Osteocyte (in vitro differentiated cells): ENCODE results near the gene TP63. TPM values are rescaled to one million over a fixed set of nuclear protein-coding genes. Genes with fewer than 3 reads are reported as not detected.

ENCODE experiments used
- DNase-seq: peaks from one replicate; pipeline ENCODE4 v3.0.0; 2021; ENCODE audit warnings: mixed read lengths; ENCODE audit not compliant: unreplicated experiment; ENCODE audit errors: extremely low spot score
- H3K27ac Mint-ChIP-seq: one replicate; pipeline ENCODE4 v1.8.0; 2021; ENCODE audit warnings: mild to moderate bottlenecking, mixed read lengths; ENCODE audit not compliant: unreplicated experiment
- H3K27me3 Mint-ChIP-seq: one replicate; pipeline ENCODE4 v1.8.0; 2021; ENCODE audit warnings: mixed read lengths; ENCODE audit not compliant: unreplicated experiment
- H3K36me3 Mint-ChIP-seq: one replicate; pipeline ENCODE4 v1.8.0; 2021; ENCODE audit warnings: mixed read lengths; ENCODE audit not compliant: unreplicated experiment
- H3K4me1 Mint-ChIP-seq: one replicate; pipeline ENCODE4 v1.8.0; 2021; ENCODE audit warnings: mixed read lengths; ENCODE audit not compliant: unreplicated experiment
- H3K4me3 Mint-ChIP-seq: one replicate; pipeline ENCODE4 v1.8.0; 2021; ENCODE audit warnings: mild to moderate bottlenecking, moderate library complexity, mixed read lengths; ENCODE audit not compliant: unreplicated experiment
- H3K9me3 Mint-ChIP-seq: one replicate; pipeline ENCODE4 v1.8.0; 2021; ENCODE audit warnings: mixed read lengths; ENCODE audit not compliant: unreplicated experiment
- total RNA-seq: library from RNA; stranded (reverse); gene quantifications from 2 replicates; pipeline ENCODE4 v1.2.1, GENCODE V29; 2021
- TF ChIP-seq, protein P1 (sequence below): fragments of 200-600 bp; sonication (generic); IDR thresholded peaks from 2 replicates; pipeline ENCODE4 v1.5.0; 2021; ENCODE audit warnings: antibody characterized with exemption, mild to moderate bottlenecking, moderate library complexity

TP63 gene
- total RNA-seq, 1 donor from 2014 or later: 0.16 TPM

DNA sequence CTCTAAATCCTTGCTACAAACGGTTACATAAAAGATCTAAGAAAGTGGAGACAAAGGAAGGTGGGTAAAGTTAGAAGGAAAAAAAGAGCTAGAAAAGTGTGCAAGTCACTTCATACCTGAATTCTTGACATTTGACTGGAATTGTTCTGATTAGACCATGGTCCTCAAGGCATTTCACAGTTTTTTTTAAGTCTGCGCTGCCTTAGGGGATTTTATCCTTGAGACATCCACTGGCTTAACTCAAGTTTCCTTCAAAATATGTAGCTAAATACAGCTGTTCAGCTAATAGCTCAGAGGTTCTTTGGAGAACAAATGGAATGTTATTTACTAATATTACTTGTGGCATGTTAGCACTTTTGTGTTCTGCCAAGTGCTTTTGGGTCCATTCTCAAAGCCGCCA is 236.9 kb downstream of the TP63 start:
- Mint-ChIP-seq H3K9me3 (peaks cover 12% of the 10 kb centered on the region), H3K27me3 (no peaks in the 10 kb centered on the region), H3K27ac (no peak overlapping the region), H3K4me1 (no peaks in the 10 kb centered on the region), H3K36me3 (no peaks in the 10 kb centered on the region), H3K4me3 (no peak overlapping the region)
- TF ChIP-seq, protein P1, sequence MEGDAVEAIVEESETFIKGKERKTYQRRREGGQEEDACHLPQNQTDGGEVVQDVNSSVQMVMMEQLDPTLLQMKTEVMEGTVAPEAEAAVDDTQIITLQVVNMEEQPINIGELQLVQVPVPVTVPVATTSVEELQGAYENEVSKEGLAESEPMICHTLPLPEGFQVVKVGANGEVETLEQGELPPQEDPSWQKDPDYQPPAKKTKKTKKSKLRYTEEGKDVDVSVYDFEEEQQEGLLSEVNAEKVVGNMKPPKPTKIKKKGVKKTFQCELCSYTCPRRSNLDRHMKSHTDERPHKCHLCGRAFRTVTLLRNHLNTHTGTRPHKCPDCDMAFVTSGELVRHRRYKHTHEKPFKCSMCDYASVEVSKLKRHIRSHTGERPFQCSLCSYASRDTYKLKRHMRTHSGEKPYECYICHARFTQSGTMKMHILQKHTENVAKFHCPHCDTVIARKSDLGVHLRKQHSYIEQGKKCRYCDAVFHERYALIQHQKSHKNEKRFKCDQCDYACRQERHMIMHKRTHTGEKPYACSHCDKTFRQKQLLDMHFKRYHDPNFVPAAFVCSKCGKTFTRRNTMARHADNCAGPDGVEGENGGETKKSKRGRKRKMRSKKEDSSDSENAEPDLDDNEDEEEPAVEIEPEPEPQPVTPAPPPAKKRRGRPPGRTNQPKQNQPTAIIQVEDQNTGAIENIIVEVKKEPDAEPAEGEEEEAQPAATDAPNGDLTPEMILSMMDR: no peak
- DNase-seq: no peak

DNA sequence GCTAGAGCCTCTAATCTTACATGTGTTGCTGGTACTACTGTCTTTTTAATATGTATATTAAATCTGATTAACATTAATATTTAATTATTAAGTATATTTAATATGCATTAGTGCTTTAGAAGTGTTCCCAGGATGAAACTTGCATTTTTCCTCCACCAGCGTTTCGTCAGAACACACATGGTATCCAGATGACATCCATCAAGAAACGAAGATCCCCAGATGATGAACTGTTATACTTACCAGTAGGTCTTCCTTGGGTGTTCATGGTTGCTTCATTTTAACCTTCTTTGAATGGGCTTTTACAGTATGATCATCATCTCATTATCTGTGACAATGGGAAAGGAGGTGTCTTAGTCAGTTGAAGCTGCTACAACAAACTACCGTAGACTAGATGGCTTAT is 238.0 kb downstream of the TP63 start:
- H3K36me3 Mint-ChIP-seq: no peaks in the 10 kb centered on the region
- DNase-seq: no peak
- H3K4me3 Mint-ChIP-seq: no peak overlapping the region
- H3K27ac Mint-ChIP-seq: no peak overlapping the region
- no peaks in the 10 kb centered on the region for H3K4me1 Mint-ChIP-seq
- H3K27me3 Mint-ChIP-seq: no peaks in the 10 kb centered on the region
- H3K9me3 Mint-ChIP-seq: peaks cover 12% of the 10 kb centered on the region
- TF ChIP-seq, protein P1: no peak

DNA sequence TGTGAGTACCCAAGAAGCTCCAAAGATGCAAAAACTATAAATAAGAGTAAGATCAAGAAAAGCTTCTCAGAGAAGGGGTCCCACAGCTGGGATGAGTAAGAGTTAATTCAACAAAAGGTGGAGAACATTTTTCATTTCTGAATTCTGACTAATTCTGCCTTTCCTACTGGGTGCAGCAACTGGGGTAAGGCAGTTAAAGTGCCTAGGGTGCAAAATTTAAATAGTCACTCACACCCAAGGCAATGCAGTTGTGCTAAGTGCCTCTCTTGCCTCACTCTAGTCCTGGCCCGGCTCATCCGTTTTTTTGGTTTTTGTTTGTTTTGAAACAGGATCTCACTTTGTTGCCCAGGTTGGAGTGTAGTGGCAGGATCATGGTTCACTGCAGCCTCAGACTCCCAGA is 240.2 kb downstream of the TP63 start:
- Mint-ChIP-seq H3K36me3 (no peaks in the 10 kb centered on the region), H3K9me3 (peaks cover 12% of the 10 kb centered on the region), H3K4me1 (no peaks in the 10 kb centered on the region), H3K4me3 (no peak overlapping the region), H3K27ac (no peak overlapping the region), H3K27me3 (no peaks in the 10 kb centered on the region)
- TF ChIP-seq, protein P1: no peak
- DNase-seq: no peak

DNA sequence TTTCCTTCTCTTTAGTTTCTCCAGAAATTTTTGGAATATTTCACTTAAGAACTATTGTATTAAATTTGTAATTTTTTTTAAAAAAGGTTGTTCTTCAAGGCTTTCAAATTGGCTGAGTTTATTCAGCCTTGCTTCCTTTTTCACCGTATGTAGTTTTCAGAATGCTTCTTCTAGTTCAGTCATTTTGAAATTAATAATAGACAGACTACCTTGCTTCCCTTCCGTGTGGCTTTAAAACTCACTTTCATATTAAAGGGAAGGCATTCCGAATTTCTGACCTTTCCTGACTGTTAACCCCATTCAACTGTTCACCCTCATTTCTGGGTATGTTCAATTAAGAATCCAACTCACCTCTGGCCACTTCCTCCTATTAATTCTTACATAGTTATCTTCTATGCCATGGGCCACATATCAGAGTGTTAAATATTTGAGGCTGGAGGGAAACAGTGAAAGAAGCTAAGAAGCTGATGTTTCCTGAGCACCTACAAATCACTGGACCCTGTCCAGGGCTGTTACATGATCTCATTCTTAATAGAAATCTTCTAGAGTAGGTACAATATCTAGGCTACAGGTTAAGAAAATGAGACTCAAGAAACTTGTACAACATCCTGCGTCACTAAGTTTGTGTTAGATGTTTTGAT is 252.0 kb downstream of the TP63 start:
- Mint-ChIP-seq H3K4me1 (peaks cover 4% of the 10 kb centered on the region), H3K36me3 (no peaks in the 10 kb centered on the region), H3K27ac (no peak overlapping the region), H3K9me3 (no peaks in the 10 kb centered on the region), H3K4me3 (no peak overlapping the region), H3K27me3 (peaks cover 4% of the 10 kb centered on the region)
- TF ChIP-seq, protein P1: no peak
- DNase-seq: no peak

DNA sequence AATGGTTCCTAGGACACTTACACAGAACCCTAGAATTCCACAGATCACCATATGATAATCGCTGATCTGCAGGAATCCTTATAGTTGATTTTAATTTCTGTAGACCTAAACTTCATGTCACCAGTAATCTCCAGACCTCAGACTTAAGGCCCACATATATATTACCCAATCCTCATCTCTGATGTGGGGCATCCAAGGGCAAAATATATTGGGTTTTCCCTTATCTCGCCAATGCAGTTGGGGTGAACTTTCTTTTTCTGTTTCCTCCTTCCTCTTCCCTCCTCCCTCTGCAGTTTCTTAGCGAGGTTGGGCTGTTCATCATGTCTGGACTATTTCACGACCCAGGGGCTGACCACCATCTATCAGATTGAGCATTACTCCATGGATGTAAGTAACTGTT is 259.3 kb downstream of the TP63 start:
- H3K36me3 Mint-ChIP-seq: no peaks in the 10 kb centered on the region
- no peaks in the 10 kb centered on the region for H3K27me3 Mint-ChIP-seq
- TF ChIP-seq, protein P1: no peak
- H3K4me3 Mint-ChIP-seq: no peak overlapping the region
- no peaks in the 10 kb centered on the region for H3K4me1 Mint-ChIP-seq
- no peak for DNase-seq
- H3K27ac Mint-ChIP-seq: no peak overlapping the region
- H3K9me3 Mint-ChIP-seq: peaks cover 6% of the 10 kb centered on the region
